Left lung (tissue), 10 donors: ENCODE measurements around the gene CENPB. TPM values are rescaled to one million over a fixed set of nuclear protein-coding genes. Genes with fewer than 3 reads are reported as not detected.

Experiments
- ATAC-seq: fragments of 200-7000 bp; cut with Tn5 transposase; one replicate; pipeline ENCODE4 v1.9.1; 2020; ENCODE audit warnings: moderate library complexity
- DNase-seq, 4 donors: peaks; one replicate each; pipeline ENCODE4 v3.0.0-alpha.2; 2013 to 2020
- H3K27ac ChIP-seq, 2 donors: fragments of 200-600 bp; sonication (generic) in 1 of 2; one replicate each; pipeline versions ENCODE4 v1.5.0 to v1.8.0; 2020 to 2021
- H3K27me3 ChIP-seq, 2 donors: fragments of 200-600 bp; sonication (generic) in 1 of 2; one replicate each; pipeline versions ENCODE4 v1.5.0 to v1.8.0; 2020 to 2021
- H3K36me3 ChIP-seq, 2 donors: fragments of 200-600 bp; sonication (generic) in 1 of 2; one replicate each; pipeline versions ENCODE4 v1.5.0 to v1.8.0; 2020 to 2021
- H3K4me1 ChIP-seq, 2 donors: fragments of 200-600 bp; one replicate each; pipeline ENCODE4 v1.8.0; 2021
- H3K4me3 ChIP-seq, 2 donors: fragments of 200-600 bp; sonication (generic) in 1 of 2; one replicate each; pipeline versions ENCODE4 v1.5.0 to v1.8.0; 2020 to 2021; ENCODE audit warnings: mild to moderate bottlenecking in 1 of 2
- H3K9me3 ChIP-seq, 2 donors: fragments of 200-600 bp; sonication (generic) in 1 of 2; one replicate each; pipeline versions ENCODE4 v1.5.0 to v1.8.0; 2020 to 2021
- CTCF ChIP-seq, 2 donors: fragments of 200-600 bp; sonication (generic) in 1 of 2; IDR thresholded peaks; one replicate each; pipeline versions ENCODE4 v1.5.0 to v1.8.0; 2021; ENCODE audit warnings: antibody characterized with exemption in 2 of 2
- intact Hi-C, 2 donors: fragments of 100-400 bp; cut with DNase I; formaldehyde crosslinking; loops; one replicate each; pipeline versions ENCODE4 v1.11.2 to v1.14.2; 2022
- polyA plus RNA-seq, 6 donors: library from polyadenylated mRNA; unstranded; fragments of 120-200 nt; gene quantifications; one replicate each; pipeline ENCODE4 v1.2.1, GENCODE V29; 2013; ENCODE audit not compliant: insufficient read length in 6 of 6
- total RNA-seq, 2 donors: library from RNA; stranded (reverse); fragmentation: NEBNext Ultra II Directional; extraction: Animal tissue kit (Norgen Biotek cat#: 25700); gene quantifications; one replicate each; pipeline ENCODE4 v1.2.1, GENCODE V29; 2021
- donor health status: DM: no; HTN: yes; CAD: no.
- donor health status: DM: no; HTN: no; CAD: no.

CENPB gene
- total and polyA plus RNA-seq, 8 donors, result 38.0 to 94.5 (median 53.4) TPM

GRCh38 chr20:3749689-3750531 is 36.6 kb downstream of the CENPB start:
- ATAC-seq (peak; percentile 17), DNase-seq (peak in 1 of 4 donors; percentile 87)
- intact Hi-C loops, result no loop called here

GRCh38 chr20:3749087-3749688 is 37.4 kb downstream of the CENPB start:
- H3K27me3 ChIP-seq, result peaks cover 0 to 58% of the 10 kb centered on the region in 2 donors
- DNase-seq, result peak in 1 of 4 donors; percentile 55
- peaks cover 0 to 49% of the 10 kb centered on the region in 2 donors for H3K4me1 ChIP-seq
- H3K4me3 ChIP-seq, result no peak overlapping the region
- ATAC-seq, result no peak
- TF ChIP-seq CTCF (IDR thresholded peaks at IDR 0.05), result no peak
- no peak overlapping the region for H3K27ac ChIP-seq
- no peaks in the 10 kb centered on the region for H3K9me3 ChIP-seq
- intact Hi-C loops, result no loop called here
- peaks cover 0 to 48% of the 10 kb centered on the region in 2 donors for H3K36me3 ChIP-seq

More at GRCh38 chr20:3749689-3750531, 36.6 kb downstream of the CENPB start:
- Histone ChIP-seq H3K4me3 (no peak overlapping the region), H3K36me3 (peaks cover 0 to 54% of the 10 kb centered on the region in 2 donors), H3K4me1 (peaks cover 0 to 42% of the 10 kb centered on the region in 2 donors), H3K27me3 (peaks cover 0 to 52% of the 10 kb centered on the region in 2 donors), H3K9me3 (no peaks in the 10 kb centered on the region), H3K27ac (no peak overlapping the region)
- TF ChIP-seq CTCF (IDR thresholded peaks at IDR 0.05), result peak; percentile 46 to 73

GRCh38 chr20:3748073-3748472 is 38.5 kb downstream of the CENPB start:
- H3K9me3 ChIP-seq, result no peaks in the 10 kb centered on the region
- DNase-seq (peak in 1 of 4 donors; percentile 69), ATAC-seq (no peak)
- peaks cover 0 to 44% of the 10 kb centered on the region in 2 donors for H3K4me1 ChIP-seq
- TF ChIP-seq CTCF (IDR thresholded peaks at IDR 0.05), result no peak
- intact Hi-C loops, result no loop called here
- H3K27ac ChIP-seq, result no peak overlapping the region
- no peak overlapping the region for H3K4me3 ChIP-seq
- peaks cover 0 to 44% of the 10 kb centered on the region in 2 donors for H3K36me3 ChIP-seq
- peaks cover 0 to 58% of the 10 kb centered on the region in 2 donors for H3K27me3 ChIP-seq

- Histone ChIP-seq H3K36me3 (peaks cover 0 to 43% of the 10 kb centered on the region in 2 donors), H3K9me3 (no peaks in the 10 kb centered on the region), H3K4me1 (peaks cover 0 to 38% of the 10 kb centered on the region in 2 donors), H3K27me3 (peaks cover 0 to 58% of the 10 kb centered on the region in 2 donors), H3K27ac (no peak overlapping the region), H3K4me3 (no peak overlapping the region)
- DNase-seq (no peak), ATAC-seq (no peak)
- no peak for TF ChIP-seq CTCF (IDR thresholded peaks at IDR 0.05)
- intact Hi-C loops, result no loop called here
Observed at GRCh38 chr20:3747471-3747870, 39.1 kb downstream of the CENPB start.

- ATAC-seq (no peak), DNase-seq (peak in 1 of 4 donors; percentile 39)
- Histone ChIP-seq H3K27me3 (peaks cover 0 to 45% of the 10 kb centered on the region in 2 donors), H3K4me3 (no peak overlapping the region), H3K4me1 (peaks cover 0 to 27% of the 10 kb centered on the region in 2 donors), H3K9me3 (no peaks in the 10 kb centered on the region), H3K36me3 (peaks cover 0 to 26% of the 10 kb centered on the region in 2 donors), H3K27ac (no peak overlapping the region)
- intact Hi-C loops, result no loop called here
- no peak for TF ChIP-seq CTCF (IDR thresholded peaks at IDR 0.05)
Observed at GRCh38 chr20:3745686-3746173, 40.8 kb downstream of the CENPB start.
